Measurements from ENCODE around the gene CGB8. TPM values are rescaled to one million over a fixed set of nuclear protein-coding genes. Genes with fewer than 3 reads are reported as not detected.

CGB8 gene
- total and polyA plus RNA-seq, 2 of the 8 experiments (the other 6 are each of a cell fraction or from before 2014, with no cell fraction given): 0.09 TPM; not detected in 1

DNA sequence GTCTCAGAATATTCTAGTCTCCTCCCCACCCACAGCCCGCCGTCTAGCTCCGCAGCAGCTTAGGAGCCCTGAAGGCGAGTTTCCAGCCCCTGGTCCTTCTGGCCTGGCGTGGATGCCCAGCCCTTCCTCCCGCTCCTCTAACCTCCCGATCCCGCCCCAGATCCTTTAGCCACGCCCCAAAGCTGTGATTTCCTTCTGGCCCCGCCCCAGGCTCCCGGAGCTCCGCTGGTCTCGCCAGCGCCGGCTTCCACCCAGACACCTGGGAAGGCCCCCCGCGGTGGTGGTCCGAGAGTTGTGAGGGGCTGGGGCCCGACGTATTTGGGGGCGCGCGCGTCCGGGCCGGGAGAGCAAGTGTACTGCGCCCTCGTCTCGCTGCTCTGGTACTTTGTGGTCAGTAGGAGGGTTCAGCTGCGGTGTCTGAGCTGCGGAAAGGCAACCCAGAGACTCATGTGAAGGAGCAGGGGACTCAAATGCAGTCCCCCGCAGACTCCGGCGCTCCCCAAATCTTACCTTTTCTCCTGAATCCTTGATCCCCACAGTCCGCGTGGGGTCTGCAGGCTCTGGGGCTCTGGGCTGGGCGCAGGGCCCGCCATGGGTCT, 8.8 kb upstream of the CGB8 start, which contains the start of gene CGB7 (continued):
- TF ChIP-seq, protein P1, sequence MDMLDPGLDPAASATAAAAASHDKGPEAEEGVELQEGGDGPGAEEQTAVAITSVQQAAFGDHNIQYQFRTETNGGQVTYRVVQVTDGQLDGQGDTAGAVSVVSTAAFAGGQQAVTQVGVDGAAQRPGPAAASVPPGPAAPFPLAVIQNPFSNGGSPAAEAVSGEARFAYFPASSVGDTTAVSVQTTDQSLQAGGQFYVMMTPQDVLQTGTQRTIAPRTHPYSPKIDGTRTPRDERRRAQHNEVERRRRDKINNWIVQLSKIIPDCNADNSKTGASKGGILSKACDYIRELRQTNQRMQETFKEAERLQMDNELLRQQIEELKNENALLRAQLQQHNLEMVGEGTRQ (IDR thresholded peaks at IDR 0.05; ENCODE audit: low read length): no peak
- TF ChIP-seq, protein P2, sequence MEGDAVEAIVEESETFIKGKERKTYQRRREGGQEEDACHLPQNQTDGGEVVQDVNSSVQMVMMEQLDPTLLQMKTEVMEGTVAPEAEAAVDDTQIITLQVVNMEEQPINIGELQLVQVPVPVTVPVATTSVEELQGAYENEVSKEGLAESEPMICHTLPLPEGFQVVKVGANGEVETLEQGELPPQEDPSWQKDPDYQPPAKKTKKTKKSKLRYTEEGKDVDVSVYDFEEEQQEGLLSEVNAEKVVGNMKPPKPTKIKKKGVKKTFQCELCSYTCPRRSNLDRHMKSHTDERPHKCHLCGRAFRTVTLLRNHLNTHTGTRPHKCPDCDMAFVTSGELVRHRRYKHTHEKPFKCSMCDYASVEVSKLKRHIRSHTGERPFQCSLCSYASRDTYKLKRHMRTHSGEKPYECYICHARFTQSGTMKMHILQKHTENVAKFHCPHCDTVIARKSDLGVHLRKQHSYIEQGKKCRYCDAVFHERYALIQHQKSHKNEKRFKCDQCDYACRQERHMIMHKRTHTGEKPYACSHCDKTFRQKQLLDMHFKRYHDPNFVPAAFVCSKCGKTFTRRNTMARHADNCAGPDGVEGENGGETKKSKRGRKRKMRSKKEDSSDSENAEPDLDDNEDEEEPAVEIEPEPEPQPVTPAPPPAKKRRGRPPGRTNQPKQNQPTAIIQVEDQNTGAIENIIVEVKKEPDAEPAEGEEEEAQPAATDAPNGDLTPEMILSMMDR (IDR thresholded peaks at IDR 0.05; ENCODE audit: control extremely low read depth in 1 of 3, insufficient read depth in 1 of 3, low read depth in 1 of 3, low read length in 3 of 3): no peak
- TF ChIP-seq EGR1 (IDR thresholded peaks at IDR 0.05; ENCODE audit: borderline replicate concordance, low read depth, low read length) (no peak), EP300 (IDR thresholded peaks at IDR 0.05; ENCODE audit: borderline replicate concordance in 1 of 2, low read depth in 2 of 2, low read length in 2 of 2) (no peak), CHD2 (IDR thresholded peaks at IDR 0.05; ENCODE audit: low read length) (no peak), GTF2F1 (IDR thresholded peaks at IDR 0.05; ENCODE audit: borderline replicate concordance, low read depth, low read length) (no peak), SUZ12 (IDR thresholded peaks at IDR 0.05; ENCODE audit: low read length) (no peak), SRF (IDR thresholded peaks at IDR 0.05; ENCODE audit: low read depth, low read length) (no peak), ASH2L (IDR thresholded peaks at IDR 0.05; ENCODE audit: low read length) (no peak)

Measured in H1 (cell line).